ENCODE data around the gene AGPS.

AGPS gene

DNA sequence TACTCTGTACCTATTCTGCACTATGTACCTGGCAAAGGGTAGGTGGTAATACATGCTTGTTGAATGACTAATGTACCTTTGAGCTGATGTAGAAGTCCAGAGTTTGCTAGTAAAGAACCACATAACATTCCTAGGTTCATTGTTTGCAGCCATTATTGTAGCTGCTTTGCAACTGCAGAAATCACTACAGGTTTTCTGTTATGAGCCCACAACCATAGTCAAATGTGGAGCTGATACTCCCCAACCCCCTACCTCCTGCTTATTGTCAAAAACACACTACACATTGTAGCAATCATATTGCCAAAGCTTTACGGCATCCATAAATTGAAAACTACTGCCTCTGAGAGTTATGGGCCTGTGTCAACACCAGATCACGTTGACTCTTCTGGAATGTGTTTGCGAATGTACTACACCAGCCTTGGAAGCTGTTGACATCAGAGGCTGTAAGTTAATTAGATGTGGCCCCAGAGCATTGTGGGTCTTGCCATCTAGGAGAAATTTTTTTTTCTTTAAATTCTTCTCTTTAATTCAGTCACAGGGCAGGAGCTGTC is 187.0 kb downstream of the AGPS start (continued):
- TF ChIP-seq EGR2 (tag by site-specific recombination; IDR thresholded peaks at IDR 0.05; ENCODE audit: low read depth) (no peak), GLI2 (tag by site-specific recombination; IDR thresholded peaks at IDR 0.05; ENCODE audit: borderline replicate concordance, low read depth) (no peak), ZNF585B (tag by site-specific recombination; IDR thresholded peaks at IDR 0.05) (no peak), ZNF2 (tag by site-specific recombination; IDR thresholded peaks at IDR 0.05) (no peak), ZNF366 (tag by site-specific recombination; conservative IDR thresholded peaks at IDR 0.05) (no peak), ZNF660 (tag by site-specific recombination; IDR thresholded peaks at IDR 0.05) (no peak)
- TF ChIP-seq, protein P1, sequence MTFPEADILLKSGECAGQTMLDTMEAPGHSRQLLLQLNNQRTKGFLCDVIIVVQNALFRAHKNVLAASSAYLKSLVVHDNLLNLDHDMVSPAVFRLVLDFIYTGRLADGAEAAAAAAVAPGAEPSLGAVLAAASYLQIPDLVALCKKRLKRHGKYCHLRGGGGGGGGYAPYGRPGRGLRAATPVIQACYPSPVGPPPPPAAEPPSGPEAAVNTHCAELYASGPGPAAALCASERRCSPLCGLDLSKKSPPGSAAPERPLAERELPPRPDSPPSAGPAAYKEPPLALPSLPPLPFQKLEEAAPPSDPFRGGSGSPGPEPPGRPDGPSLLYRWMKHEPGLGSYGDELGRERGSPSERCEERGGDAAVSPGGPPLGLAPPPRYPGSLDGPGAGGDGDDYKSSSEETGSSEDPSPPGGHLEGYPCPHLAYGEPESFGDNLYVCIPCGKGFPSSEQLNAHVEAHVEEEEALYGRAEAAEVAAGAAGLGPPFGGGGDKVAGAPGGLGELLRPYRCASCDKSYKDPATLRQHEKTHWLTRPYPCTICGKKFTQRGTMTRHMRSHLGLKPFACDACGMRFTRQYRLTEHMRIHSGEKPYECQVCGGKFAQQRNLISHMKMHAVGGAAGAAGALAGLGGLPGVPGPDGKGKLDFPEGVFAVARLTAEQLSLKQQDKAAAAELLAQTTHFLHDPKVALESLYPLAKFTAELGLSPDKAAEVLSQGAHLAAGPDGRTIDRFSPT (tag by site-specific recombination; IDR thresholded peaks at IDR 0.05) = no peak

DNA sequence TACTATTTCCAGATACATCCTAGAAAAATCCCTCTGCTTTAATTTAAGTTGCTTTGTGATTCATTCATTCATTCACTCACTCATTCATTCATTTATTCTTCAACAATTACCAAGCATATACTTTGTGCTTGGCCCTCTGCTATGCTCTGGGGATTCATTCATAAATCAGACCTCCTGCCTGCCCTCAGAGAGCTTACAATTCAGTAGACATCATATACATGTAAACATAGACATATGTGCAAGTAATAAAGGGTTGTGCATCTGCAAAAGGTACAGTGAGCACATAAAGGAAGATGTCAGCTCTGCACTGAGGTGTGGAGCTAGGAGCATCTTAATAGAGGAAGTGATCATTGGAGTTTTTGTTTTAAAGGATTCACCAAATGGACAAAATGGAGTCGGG is 189.4 kb downstream of the AGPS start:
- no peaks in the 10 kb centered on the region for H3K36me3 ChIP-seq (ENCODE audit: control insufficient read depth in 2 of 2, insufficient read depth in 1 of 2, low read length in 2 of 2)
- no peak overlapping the region for H3K27ac ChIP-seq (ENCODE audit: extremely low read depth, low read depth, low read length)
- no peak overlapping the region for H3K4me3 ChIP-seq (ENCODE audit: low read depth, low read length)
- POLR2A ChIA-PET = no interaction called here
- H3K4me1 ChIP-seq (ENCODE audit: control insufficient read depth, insufficient read depth, low read length) = no peaks in the 10 kb centered on the region
- no peaks in the 10 kb centered on the region for H3K9me3 ChIP-seq (ENCODE audit: control insufficient read depth, insufficient read depth, low read depth, low read length)
- CTCF ChIA-PET = interaction anchor here (1.1 kb wide), 1 partner anchor 417 kb away, joined by 4 read pairs; no protein-coding TSS in a partner anchor
- TF ChIP-seq ZNF791 (tag by site-specific recombination; IDR thresholded peaks at IDR 0.05) = no peak
- TF ChIP-seq ZNF600 (tag by site-specific recombination; IDR thresholded peaks at IDR 0.05) = no peak
- TF ChIP-seq ZBTB7A (tag by site-specific recombination; IDR thresholded peaks at IDR 0.05; ENCODE audit: low read depth) = no peak
- no peak for TF ChIP-seq ZNF621 (tag by site-specific recombination; IDR thresholded peaks at IDR 0.05)
- no peak for TF ChIP-seq HOXC10 (CRISPR knock-in tag; IDR thresholded peaks at IDR 0.05)
- no peak for TF ChIP-seq ZNF366 (tag by site-specific recombination; conservative IDR thresholded peaks at IDR 0.05)
- TF ChIP-seq ZNF146 (tag by site-specific recombination; IDR thresholded peaks at IDR 0.05) = no peak
- no peak for TF ChIP-seq ZFP37 (tag by site-specific recombination; IDR thresholded peaks at IDR 0.05)
- no peak for TF ChIP-seq SP7 (tag by site-specific recombination; IDR thresholded peaks at IDR 0.05)
- TF ChIP-seq ZNF664 (tag by site-specific recombination; IDR thresholded peaks at IDR 0.05) = no peak
- no peak for TF ChIP-seq ZNF677 (tag by site-specific recombination; IDR thresholded peaks at IDR 0.05)
- TF ChIP-seq SP2 (tag by site-specific recombination; IDR thresholded peaks at IDR 0.05) = no peak
- no peak for TF ChIP-seq ZNF785 (tag by site-specific recombination; IDR thresholded peaks at IDR 0.05)
- TF ChIP-seq HOXA7 (CRISPR knock-in tag; IDR thresholded peaks at IDR 0.05; ENCODE audit: borderline replicate concordance) = no peak
- no peak for TF ChIP-seq ZEB2 (tag by site-specific recombination; IDR thresholded peaks at IDR 0.05)
- no peak for TF ChIP-seq ZNF701 (tag by site-specific recombination; IDR thresholded peaks at IDR 0.05)
- TF ChIP-seq, protein P2, sequence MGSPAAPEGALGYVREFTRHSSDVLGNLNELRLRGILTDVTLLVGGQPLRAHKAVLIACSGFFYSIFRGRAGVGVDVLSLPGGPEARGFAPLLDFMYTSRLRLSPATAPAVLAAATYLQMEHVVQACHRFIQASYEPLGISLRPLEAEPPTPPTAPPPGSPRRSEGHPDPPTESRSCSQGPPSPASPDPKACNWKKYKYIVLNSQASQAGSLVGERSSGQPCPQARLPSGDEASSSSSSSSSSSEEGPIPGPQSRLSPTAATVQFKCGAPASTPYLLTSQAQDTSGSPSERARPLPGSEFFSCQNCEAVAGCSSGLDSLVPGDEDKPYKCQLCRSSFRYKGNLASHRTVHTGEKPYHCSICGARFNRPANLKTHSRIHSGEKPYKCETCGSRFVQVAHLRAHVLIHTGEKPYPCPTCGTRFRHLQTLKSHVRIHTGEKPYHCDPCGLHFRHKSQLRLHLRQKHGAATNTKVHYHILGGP (tag by site-specific recombination; IDR thresholded peaks at IDR 0.05) = no peak
- TF ChIP-seq ZNF473 (tag by site-specific recombination; IDR thresholded peaks at IDR 0.05) = no peak

All from HEK293 (cell line).